GM15510 (cell line): Measurements from ENCODE around the gene SLCO2B1.

ENCODE experiments used
- POLR2A ChIP-seq: IDR thresholded peaks from 3 replicates; pipeline ENCODE4 v1.6.1; 2011; ENCODE audit warnings: borderline replicate concordance; ENCODE audit not compliant: insufficient read length; ENCODE audit errors: extremely low read depth

SLCO2B1 gene

DNA sequence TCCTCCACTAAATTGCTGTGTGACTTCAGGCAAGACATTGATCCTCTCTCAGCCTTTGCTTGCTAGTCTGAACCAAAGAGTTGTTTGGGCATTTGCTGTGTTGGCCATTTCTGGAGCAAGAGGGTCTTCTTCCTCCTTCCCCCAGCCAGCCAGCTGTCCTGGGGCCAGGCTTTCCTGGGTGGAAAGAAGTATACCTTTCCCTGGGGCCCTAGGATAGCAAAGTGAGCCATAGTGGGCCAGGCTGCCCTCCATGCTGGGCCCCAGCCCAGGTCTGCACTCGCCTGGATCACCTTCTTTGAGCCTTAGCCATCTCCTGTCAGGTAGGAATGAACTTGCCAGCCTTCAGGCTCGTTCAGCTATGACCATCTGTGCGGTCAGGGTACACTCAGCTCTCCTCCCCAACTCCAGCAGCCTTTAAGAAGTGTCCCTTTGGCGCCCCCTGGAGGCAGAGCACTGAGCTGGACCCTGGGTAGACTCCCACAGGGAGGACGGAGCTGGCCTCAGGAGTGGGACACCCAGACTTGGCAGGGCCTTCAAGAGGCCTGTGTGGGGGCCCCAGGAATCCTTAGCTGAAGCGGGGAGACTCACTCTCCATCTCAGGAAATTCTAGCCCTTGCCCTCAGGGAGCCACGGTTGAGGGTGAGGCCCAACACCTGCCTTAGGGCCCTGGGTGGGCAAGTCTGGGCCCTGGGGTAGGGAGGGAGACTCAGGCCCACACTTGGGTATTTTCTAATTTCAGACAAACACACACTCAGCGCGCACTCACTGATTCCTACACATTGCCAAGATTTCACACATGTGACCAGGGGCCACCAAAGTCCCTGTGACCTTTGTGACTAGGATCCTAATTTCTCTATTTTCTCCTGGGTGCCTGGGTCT lies 54.0 kb downstream of the SLCO2B1 start:
- TF ChIP-seq POLR2A: no peak

DNA sequence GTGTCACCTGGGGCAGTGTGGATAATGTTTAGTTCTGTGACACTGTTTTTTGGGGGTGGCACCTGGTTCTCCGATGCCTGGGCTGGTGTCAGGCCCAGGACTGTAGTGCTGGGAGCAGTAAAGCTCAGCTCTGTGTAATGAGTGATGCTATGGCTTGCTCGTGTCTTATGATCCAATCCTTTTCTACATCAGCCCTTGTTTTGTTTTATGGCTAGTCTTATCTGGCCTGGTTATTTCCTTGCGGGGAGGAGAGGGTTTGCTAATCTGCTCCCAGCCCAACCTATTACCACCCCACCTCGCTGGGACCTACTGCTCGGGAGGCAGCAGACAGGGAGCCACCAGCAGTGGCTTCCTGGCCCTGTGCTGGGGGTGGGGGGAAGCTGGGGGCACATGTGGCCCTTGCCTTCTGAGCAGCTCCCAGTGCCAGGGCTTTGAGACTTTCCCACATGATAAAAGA lies 54.7 kb downstream of the SLCO2B1 start:
- no peak for TF ChIP-seq POLR2A

DNA sequence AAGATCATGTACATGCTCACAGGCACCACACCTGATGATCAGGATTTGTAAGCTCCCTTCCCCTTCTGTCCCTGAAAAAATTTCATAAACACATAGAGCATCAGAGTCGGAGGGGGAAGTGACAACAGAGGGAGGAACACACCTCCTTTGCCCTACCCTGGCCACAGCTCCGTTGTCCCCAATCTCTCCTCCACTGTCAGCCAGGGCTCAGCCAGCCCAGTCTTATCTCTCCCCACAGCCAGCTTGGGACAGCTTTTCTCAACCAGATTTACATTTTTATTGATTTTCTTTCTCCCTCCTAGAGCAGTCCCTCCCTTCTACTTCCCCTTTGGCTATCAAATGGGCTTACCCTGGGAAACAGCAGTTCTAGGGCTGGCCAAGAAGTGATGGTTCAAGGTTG lies 57.5 kb downstream of the SLCO2B1 start:
- TF ChIP-seq POLR2A: no peak

DNA sequence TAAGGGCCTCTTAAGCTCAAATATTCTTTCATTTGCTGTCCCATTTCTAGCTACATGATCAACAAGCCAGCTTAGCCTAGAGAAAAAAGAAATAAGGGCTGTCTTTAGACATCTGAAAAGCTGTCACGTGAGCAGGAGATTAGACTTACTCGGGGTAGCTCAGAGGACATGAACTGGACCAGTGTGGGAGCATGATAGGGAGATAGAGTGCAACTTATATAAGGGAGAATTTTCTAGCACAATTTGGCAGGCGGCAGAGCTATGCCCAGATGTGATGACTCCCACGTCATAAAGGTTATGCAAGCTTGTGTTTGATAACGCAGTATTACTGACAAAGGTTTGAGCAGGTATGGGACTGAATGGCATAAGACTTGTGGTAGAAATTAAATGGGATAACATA lies 61.5 kb downstream of the SLCO2B1 start:
- no peak for TF ChIP-seq POLR2A

DNA sequence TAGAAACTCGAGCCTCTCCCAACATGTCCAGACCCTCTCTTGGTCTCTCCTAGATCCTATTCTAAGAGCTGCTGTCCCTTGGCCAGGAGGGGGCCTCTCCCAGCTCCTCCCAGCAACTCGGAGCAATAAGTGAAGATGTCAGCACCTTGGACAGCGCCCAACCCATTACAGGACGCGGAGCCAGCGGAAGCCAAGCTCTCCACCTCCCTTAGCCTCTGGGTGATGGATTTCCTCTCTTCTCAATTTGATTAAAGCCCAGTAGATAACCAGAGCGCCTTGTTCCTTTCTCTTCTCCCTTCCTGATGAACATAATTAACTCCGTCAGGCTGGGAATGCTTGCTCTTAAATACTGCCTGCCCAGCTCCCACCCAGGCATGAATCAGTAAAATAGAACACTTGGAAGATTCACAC lies 63.5 kb downstream of the SLCO2B1 start:
- TF ChIP-seq POLR2A: no peak

DNA sequence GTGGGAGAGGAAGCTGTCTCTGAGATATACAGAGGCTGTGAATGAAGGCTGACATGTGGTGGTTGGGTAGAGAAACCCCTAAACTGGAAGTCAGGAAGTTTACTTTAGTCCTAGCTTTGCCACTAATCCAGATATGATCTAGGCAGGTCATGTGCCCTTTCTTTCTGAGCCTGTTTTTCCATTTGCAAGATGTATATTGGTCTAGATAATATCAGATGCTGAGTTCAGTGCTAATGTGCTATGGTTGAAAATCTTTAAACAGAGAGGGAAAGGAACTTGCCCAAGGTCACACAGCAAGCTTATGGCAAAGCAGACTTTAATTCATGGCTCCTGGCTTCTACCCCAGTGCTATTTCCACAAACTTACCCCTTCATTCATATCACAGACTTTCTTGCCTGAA lies 63.9 kb downstream of the SLCO2B1 start:
- no peak for TF ChIP-seq POLR2A

DNA sequence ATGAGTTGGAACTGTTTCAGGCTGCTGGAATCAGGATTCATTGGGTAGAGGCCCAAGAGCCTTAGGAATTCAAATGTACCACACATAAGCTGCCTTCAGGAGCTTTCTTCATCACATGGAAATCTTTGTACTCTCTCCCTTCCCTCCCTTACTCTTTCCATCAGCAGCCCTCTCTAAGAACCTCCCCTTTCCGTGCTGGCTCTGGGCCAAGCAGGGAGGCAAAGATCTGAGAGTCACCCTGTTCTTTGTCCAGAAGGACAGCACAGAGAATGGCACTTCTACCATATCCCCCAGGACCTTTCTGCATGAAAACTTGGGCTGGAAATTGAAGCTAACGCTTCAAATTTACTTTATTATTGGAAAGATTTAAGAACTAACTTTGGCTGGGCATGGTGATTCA lies 69.0 kb downstream of the SLCO2B1 start:
- TF ChIP-seq POLR2A: no peak

DNA sequence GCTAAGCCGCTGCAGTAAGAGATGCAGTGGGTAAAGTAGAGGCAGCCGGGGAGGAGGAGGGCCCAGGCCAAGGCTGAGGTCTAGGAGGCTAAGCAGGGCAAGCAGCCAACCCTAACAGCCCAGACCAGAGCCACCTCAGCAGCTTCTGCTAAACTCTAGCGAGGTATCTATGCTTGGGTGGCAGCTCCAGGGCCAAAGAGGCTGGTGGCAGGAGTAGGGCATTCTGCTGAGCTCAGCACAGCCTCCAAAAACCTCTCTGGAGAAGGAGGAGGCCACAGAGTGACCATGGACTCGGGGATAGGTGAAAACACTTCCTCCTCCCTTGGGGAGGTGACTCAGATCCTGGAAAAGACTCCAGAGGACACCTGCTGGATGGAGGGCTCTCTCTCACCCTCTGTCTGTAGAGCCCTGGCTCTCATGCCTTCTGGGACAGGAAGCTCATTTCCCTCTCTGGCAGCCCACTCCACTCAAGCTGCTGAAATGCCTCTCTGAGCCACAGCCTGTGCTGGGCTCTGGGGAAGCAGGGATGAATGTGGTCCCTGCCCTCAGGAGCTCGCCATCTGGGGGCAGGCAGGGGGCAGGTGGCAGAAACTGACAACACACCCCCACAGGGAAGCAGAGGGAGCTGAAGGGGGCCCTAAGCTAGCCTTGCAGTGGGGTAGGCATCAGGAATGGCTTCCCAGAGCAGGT lies 73.2 kb downstream of the SLCO2B1 start:
- no peak for TF ChIP-seq POLR2A

DNA sequence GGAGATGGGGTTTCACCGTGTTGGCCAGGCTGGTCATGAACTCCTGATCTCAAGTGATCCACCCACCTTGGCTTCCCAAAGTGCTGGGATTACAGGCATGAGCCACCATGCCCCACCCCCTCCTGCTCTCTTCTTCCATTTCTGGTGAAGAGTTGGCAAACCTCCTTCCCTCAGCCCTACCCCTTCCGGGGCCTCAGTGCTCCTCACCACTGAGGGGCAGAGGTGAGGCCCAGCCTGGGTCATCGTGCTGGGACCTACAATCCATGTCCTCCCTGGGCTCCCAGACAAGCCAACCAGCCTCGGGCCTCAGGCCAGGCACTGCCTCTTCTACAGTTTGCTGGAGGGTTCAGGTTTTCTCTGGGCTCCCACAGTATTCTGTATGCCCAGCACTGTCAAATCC lies 74.9 kb downstream of the SLCO2B1 start:
- no peak for TF ChIP-seq POLR2A

DNA sequence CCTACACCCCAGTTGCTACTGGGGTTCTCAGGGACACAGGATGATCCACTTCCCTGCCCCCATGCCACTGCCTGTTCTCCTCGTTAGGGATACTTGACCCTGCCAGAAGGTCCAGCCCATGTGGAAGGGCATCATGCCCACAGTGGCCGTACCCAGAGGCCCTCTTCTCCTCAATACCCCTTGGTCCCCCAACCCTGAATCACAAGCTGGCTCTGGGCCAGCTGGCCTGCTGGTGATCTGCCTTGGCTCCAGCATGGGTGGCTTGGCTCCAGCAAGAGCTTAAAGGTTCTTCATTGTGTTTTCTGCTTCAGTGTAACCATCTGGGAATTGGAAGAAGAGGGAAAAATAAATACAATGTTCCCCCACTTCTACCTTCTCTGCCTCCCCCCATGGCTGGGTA lies 78.6 kb downstream of the SLCO2B1 start:
- no peak for TF ChIP-seq POLR2A

DNA sequence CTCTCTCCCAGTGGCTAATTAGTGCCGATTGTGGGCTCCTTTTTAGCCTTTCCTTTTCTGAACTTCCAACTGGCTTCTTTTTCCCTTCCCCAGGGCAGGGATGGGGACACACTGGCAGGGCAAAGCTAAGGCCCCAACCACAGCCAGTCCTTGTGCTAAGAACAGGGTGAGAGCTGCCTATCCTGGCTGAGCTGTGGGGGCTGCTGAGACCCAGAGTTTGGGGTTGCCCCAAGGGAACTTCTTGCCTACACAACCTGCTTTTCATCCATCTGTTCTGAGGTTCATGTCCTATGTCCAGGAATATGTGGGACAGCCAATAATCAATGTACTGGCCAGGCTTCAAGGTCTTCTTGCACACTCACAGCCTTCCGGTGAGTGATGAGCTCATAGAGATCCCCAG lies 79.7 kb downstream of the SLCO2B1 start:
- TF ChIP-seq POLR2A: no peak

DNA sequence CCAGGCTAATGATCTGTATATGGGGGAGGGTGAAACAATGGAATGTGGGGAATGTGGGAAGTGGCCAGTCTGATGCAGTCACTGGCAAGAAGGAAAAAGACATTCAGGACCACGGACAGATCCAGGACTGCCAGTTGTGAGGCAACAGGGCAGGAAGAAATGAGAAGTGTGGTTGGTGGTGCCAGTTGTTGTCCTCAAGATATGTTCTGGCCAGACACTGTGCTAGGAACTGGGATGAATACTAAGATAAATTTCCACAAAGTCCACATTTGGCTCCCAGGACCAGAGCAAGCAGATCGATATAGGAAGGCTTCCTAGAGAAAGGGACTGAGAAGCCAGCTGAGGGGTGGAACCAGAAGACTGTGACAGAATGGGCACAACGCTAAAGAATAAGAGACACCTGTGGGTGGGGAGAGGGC lies 82.9 kb downstream of the SLCO2B1 start:
- no peak for TF ChIP-seq POLR2A

DNA sequence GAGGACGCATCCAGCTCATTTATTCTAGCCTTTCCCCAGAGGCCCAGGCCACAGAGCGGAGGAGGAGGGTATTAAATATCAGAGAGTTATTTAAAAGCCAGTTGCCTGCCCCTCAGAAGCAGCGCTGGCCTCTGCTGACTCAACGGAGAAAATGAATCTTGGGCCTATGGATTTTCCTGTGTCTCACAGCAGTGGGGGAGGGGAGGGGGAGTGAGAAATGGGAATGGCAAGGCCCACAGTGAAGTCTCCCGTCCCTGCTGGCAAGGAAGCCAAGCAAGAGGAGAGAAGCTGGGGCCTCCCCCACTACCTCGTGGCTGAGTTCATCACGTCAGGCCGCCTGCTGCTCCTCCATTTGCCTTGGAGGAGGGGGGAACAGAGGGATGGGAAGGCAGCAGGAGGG lies 85.2 kb downstream of the SLCO2B1 start:
- no peak for TF ChIP-seq POLR2A

DNA sequence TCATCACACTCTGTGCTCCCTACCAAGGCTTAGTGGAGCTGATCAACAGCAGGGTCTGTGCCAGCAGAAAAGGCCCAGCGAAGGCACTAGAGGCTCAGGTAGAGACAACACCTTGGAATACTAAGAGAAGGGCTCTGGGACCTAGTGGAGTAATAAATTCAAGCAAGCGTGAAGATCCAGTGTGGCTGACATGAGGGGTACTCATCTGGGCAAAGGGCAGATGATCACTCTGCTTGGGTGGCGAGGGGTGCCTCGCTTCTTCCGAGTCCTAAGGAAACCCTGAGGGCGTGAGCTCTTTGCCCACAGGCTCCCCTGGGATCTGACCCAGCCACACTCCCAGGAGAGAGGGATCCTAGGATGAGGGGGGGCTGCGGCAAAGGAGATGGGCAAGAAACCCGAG lies 86.1 kb downstream of the SLCO2B1 start:
- no peak for TF ChIP-seq POLR2A

DNA sequence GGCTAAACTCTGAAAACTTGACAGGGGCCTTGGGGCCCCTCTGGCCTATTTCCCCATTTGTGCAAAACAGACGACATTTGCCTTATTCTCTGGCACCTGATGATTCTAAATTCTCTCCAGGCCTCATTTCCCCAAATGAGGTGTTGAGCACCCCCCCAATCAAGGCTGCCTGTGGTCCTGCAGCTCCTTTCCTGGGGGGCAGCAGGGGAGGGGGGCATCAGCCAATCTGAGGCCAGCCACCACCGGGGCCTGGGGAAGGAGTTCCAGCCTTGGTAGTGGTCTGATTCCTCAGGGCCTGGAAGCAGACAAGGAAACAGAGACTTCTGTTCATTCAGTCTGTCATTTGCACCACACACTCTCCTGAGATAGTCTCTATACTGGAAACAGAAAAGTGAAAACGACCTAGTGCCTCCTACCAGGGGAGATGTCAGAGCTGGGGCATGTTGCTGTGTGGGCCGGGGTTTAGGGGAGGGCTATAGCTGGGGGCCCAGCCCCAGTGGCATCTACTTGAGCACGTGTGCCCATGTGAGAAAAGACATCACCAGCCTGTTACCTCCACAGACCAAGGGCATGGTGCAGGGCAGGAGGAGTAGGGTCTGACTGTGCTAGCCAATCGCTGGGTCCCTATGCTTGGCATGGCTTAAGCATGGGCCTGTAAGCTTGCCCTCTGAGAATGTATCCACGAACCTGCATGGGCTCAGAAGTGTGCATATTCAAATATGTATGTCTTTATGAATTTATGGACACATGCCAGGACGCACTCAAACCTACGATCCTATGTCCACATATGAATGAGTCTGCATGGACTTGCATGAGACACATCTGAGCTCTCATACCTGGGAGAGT lies 87.9 kb downstream of the SLCO2B1 start:
- no peak for TF ChIP-seq POLR2A

DNA sequence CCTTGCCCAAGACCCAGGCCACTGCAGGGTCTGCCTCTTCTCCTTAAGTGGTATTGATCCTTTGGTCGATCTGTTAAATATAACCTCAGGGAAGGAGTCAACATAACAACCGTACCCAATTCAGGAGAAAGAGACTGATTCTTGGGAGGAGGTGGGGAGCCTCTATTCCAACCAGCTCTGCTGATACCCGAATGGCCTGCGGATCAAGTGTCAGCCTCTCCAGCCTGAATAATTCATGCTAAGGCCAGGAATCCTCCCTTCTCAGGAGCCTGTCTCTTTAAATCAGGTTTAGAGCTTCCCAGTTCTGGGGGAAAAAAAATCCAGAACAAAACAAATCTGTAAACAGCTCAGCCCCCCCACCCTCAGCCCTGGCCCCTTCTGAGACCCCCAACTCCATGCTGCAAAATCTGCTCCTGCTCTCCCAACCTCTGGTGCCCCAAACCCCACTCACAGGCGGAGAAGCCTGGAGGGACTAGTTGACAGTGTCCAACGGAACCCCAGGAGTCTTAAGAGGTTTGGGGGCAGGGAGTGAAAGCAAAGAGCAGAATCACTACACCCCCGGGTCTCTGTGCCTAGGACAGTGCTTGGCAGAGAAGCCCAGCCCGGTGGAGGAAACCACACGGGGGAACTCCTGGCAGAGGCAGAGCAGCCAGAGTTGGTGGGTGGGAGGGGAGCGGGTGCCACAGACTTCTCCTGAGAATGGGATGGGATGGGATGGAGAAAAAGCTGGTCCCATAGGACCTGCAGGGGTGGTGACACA lies 88.8 kb downstream of the SLCO2B1 start:
- TF ChIP-seq POLR2A: no peak
